Measurements from ENCODE around the gene LKAAEAR1.

LKAAEAR1 gene

GRCh38 chr20:64036346-64037198, 47.6 kb downstream of the LKAAEAR1 start:
- no peak for DNase-seq (ENCODE audit: low spot score)

GRCh38 chr20:64035933-64036345, 48.3 kb downstream of the LKAAEAR1 start, which contains the start of gene C20orf204:
TSS of gene C20orf204 (plus strand) at chr20:64036182. CDS start at chr20:64036324, 142 bp downstream.
- no peak for DNase-seq (ENCODE audit: low spot score)

- DNase-seq (ENCODE audit: low spot score) = no peak
Measured at GRCh38 chr20:64035066-64035932, 48.9 kb downstream of the LKAAEAR1 start.

GRCh38 chr20:64033981-64034493, 50.2 kb downstream of the LKAAEAR1 start:
- DNase-seq (ENCODE audit: low spot score) = no peak

All from CD4-positive, alpha-beta T cell treated with Interleukin-6 at 100 ng/mL for 8 hours (primary cell).